ENCODE data around the gene FOXQ1. TPM values are rescaled to one million over a fixed set of nuclear protein-coding genes. Genes with fewer than 3 reads are reported as not detected.

Gene FOXQ1
- total RNA-seq, 1 experiment from 2014 or later: 11.7 TPM

- H3K9me3 ChIP-seq (ENCODE audit: control insufficient read depth, insufficient read depth, low read depth, low read length): no peaks in the 10 kb centered on the region
- ATAC-seq (peak; percentile 32), DNase-seq (ENCODE audit: low read depth, low spot score) (no peak)
- ChIA-PET POLR2A (no interaction called here), CTCF (interaction anchor here (0.6 kb wide), 1 partner anchor 511 kb away, joined by 5 read pairs; no protein-coding TSS in a partner anchor)
- no peaks in the 10 kb centered on the region for H3K36me3 ChIP-seq (ENCODE audit: control insufficient read depth, insufficient read depth, low read length)
- intact Hi-C loops (cut with micrococcal nuclease; ENCODE audit: unreplicated experiment): loop anchor here (5.0 kb wide), 1 partner anchor 76 kb away; the partner anchor contains the start of gene FOXF2
- peak overlapping the region; percentile 44; the same call in 1 of the 2 replicates for H3K27ac ChIP-seq (ENCODE audit: low read length)
- no peaks in the 10 kb centered on the region for H3K27me3 ChIP-seq (ENCODE audit: control insufficient read depth, insufficient read depth, low read length)
- no TSS peak for BruUV-seq (replicated peaks)
- peaks cover 22% of the 10 kb centered on the region for H3K4me1 ChIP-seq (ENCODE audit: control insufficient read depth, insufficient read depth, low read length)
- TF ChIP-seq, protein P1, sequence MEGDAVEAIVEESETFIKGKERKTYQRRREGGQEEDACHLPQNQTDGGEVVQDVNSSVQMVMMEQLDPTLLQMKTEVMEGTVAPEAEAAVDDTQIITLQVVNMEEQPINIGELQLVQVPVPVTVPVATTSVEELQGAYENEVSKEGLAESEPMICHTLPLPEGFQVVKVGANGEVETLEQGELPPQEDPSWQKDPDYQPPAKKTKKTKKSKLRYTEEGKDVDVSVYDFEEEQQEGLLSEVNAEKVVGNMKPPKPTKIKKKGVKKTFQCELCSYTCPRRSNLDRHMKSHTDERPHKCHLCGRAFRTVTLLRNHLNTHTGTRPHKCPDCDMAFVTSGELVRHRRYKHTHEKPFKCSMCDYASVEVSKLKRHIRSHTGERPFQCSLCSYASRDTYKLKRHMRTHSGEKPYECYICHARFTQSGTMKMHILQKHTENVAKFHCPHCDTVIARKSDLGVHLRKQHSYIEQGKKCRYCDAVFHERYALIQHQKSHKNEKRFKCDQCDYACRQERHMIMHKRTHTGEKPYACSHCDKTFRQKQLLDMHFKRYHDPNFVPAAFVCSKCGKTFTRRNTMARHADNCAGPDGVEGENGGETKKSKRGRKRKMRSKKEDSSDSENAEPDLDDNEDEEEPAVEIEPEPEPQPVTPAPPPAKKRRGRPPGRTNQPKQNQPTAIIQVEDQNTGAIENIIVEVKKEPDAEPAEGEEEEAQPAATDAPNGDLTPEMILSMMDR (IDR thresholded peaks at IDR 0.05): no peak
- TF ChIP-seq SIN3A (IDR thresholded peaks at IDR 0.05; ENCODE audit: borderline replicate concordance, insufficient read depth, low read depth, low read length) (no peak), POLR2AphosphoS5 (IDR thresholded peaks at IDR 0.05; ENCODE audit: low read depth, low read length) (no peak), TCF7L2 (IDR thresholded peaks at IDR 0.05; ENCODE audit: low read depth, low read length) (peak; percentile 18; the same call in 1 of the 2 replicates)
- TF ChIP-seq, protein P2, sequence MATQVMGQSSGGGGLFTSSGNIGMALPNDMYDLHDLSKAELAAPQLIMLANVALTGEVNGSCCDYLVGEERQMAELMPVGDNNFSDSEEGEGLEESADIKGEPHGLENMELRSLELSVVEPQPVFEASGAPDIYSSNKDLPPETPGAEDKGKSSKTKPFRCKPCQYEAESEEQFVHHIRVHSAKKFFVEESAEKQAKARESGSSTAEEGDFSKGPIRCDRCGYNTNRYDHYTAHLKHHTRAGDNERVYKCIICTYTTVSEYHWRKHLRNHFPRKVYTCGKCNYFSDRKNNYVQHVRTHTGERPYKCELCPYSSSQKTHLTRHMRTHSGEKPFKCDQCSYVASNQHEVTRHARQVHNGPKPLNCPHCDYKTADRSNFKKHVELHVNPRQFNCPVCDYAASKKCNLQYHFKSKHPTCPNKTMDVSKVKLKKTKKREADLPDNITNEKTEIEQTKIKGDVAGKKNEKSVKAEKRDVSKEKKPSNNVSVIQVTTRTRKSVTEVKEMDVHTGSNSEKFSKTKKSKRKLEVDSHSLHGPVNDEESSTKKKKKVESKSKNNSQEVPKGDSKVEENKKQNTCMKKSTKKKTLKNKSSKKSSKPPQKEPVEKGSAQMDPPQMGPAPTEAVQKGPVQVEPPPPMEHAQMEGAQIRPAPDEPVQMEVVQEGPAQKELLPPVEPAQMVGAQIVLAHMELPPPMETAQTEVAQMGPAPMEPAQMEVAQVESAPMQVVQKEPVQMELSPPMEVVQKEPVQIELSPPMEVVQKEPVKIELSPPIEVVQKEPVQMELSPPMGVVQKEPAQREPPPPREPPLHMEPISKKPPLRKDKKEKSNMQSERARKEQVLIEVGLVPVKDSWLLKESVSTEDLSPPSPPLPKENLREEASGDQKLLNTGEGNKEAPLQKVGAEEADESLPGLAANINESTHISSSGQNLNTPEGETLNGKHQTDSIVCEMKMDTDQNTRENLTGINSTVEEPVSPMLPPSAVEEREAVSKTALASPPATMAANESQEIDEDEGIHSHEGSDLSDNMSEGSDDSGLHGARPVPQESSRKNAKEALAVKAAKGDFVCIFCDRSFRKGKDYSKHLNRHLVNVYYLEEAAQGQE (IDR thresholded peaks at IDR 0.05; ENCODE audit: insufficient read depth in 1 of 2, low read depth in 2 of 2, low read length in 1 of 2): no peak
- in situ Hi-C loops (cut with HindIII; ENCODE audit: low pct_unique_long_range_greater_than_20kb, low sequenced_read_pairs): no loop called here
- H3K4me3 ChIP-seq (ENCODE audit: low read depth in 2 of 2, low read length in 2 of 2): peak overlapping the region; percentile 56 to 81
Observed at GRCh38 chr6:1310628-1311399, 1.1 kb upstream of the FOXQ1 start.

GRCh38 chr6:1312203-1312472, 240 bp downstream of the FOXQ1 start:
- CTCF ChIA-PET: no interaction called here
- Histone ChIP-seq H3K27ac (ENCODE audit: low read length) (peak overlapping the region; percentile 66; the same call in 1 of the 2 replicates), H3K36me3 (ENCODE audit: control insufficient read depth, insufficient read depth, low read length) (no peaks in the 10 kb centered on the region), H3K9me3 (ENCODE audit: control insufficient read depth, insufficient read depth, low read depth, low read length) (no peaks in the 10 kb centered on the region), H3K27me3 (ENCODE audit: control insufficient read depth, insufficient read depth, low read length) (no peaks in the 10 kb centered on the region), H3K4me1 (ENCODE audit: control insufficient read depth, insufficient read depth, low read length) (peaks cover 24% of the 10 kb centered on the region), H3K4me3 (ENCODE audit: low read depth in 2 of 2, low read length in 2 of 2) (peak overlapping the region; percentile 56 to 81)
- TF ChIP-seq SIN3A (IDR thresholded peaks at IDR 0.05; ENCODE audit: borderline replicate concordance, insufficient read depth, low read depth, low read length): no peak
- TF ChIP-seq POLR2AphosphoS5 (IDR thresholded peaks at IDR 0.05; ENCODE audit: low read depth, low read length): peak; percentile 4; the same call in 1 of the 2 replicates
- BruUV-seq (replicated peaks): no TSS peak
- DNase-seq (ENCODE audit: low read depth, low spot score) (no peak), ATAC-seq (no peak; the same call in 1 of the 2 replicates)
- in situ Hi-C loops (cut with HindIII; ENCODE audit: low pct_unique_long_range_greater_than_20kb, low sequenced_read_pairs) (no loop called here), intact Hi-C loops (cut with micrococcal nuclease; ENCODE audit: unreplicated experiment) (loop anchor here (5.0 kb wide), 1 partner anchor 75 kb away; the partner anchor contains the start of gene FOXF2)
- POLR2A ChIA-PET: no interaction called here

Measured in Panc1 (cell line).